SU-DHL-6 (cell line): ENCODE measurements around the gene C12orf43.

Experiments used
- H2AFZ ChIP-seq: fragments of 200-600 bp; sonication (generic); 2 replicates; pipeline ENCODE4 v1.6.1; 2014; ENCODE audit warnings: low read depth, mild to moderate bottlenecking, moderate library complexity, mixed read lengths, antibody characterized with exemption, low read length; ENCODE audit not compliant: severe bottlenecking
- H3F3A ChIP-seq: fragments of 200-600 bp; shearing (Covaris generic); 2 replicates; pipeline ENCODE4 v1.6.0; 2016; ENCODE audit warnings: antibody characterized with exemption, mild to moderate bottlenecking; ENCODE audit not compliant: insufficient read depth
- H3K27ac ChIP-seq: fragments of 200-600 bp; sonication (generic); 2 replicates; pipeline ENCODE4 v1.5.1; 2016; ENCODE audit warnings: low read depth, mild to moderate bottlenecking, low read length, moderate library complexity, mixed read lengths
- H3K27me3 ChIP-seq: fragments of 200-600 bp; sonication (generic), shearing (Covaris generic); 2 replicates; pipeline ENCODE4 v1.6.0; 2014; ENCODE audit warnings: mild to moderate bottlenecking, low read length
- H3K36me3 ChIP-seq: fragments of 200-600 bp; sonication (generic); 2 replicates; pipeline ENCODE4 v1.6.1; 2014; ENCODE audit warnings: mild to moderate bottlenecking, low read length, mixed read lengths
- H3K4me2 ChIP-seq: fragments of 300-600, 200-600 bp; shearing (Covaris generic), sonication (generic); 2 replicates; pipeline ENCODE4 v1.6.0; 2014; ENCODE audit warnings: low read length, low read depth, mild to moderate bottlenecking; ENCODE audit not compliant: poor library complexity, severe bottlenecking
- H3K4me3 ChIP-seq: fragments of 200-600 bp; sonication (generic); 2 replicates; pipeline ENCODE4 v1.5.1; 2014; ENCODE audit warnings: antibody characterized with exemption, low read length, mild to moderate bottlenecking, mixed read lengths; ENCODE audit not compliant: insufficient read depth, poor library complexity, severe bottlenecking
- H3K79me2 ChIP-seq: fragments of 200-600 bp; sonication (generic); 2 replicates; pipeline ENCODE4 v1.6.1; 2014; ENCODE audit warnings: mild to moderate bottlenecking, low read length, moderate library complexity; ENCODE audit not compliant: insufficient read depth
- H3K9ac ChIP-seq: fragments of 200-600 bp; sonication (generic); 2 replicates; pipeline ENCODE4 v1.7.0; 2014; ENCODE audit warnings: mild to moderate bottlenecking, low read length
- H3K9me2 ChIP-seq: fragments of 200-600 bp; sonication (generic); replicated peaks from 2 replicates; pipeline ENCODE4 v1.6.1; 2014; ENCODE audit warnings: low read length; ENCODE audit not compliant: insufficient read depth
- H3K9me3 ChIP-seq: fragments of 200-600 bp; sonication (generic); 2 replicates; pipeline ENCODE4 v1.6.1; 2014; ENCODE audit warnings: low read length, mixed read lengths; ENCODE audit not compliant: insufficient read depth
- H4K20me1 ChIP-seq: fragments of 200-600 bp; sonication (generic); 2 replicates; pipeline ENCODE4 v1.6.1; 2014; ENCODE audit warnings: low read depth, mild to moderate bottlenecking, antibody characterized with exemption, low read length, moderate library complexity, mixed read lengths
- EZH2phosphoT487 ChIP-seq: fragments of 200-600 bp; sonication (generic), shearing (Covaris generic); conservative IDR thresholded peaks from 2 replicates; pipeline ENCODE4 v1.6.1; 2018; ENCODE audit warnings: mild to moderate bottlenecking, antibody characterized with exemption, low read length, moderate library complexity, mixed read lengths
- TF ChIP-seq, protein P1 (sequence below): fragments of 200-600 bp; sonication (generic); IDR thresholded peaks from one replicate; pipeline ENCODE4 v1.5.1; 2017; ENCODE audit warnings: antibody characterized with exemption, mild to moderate bottlenecking, low read length, moderate library complexity; ENCODE audit not compliant: insufficient read depth, poor library complexity, severe bottlenecking

Gene C12orf43

DNA sequence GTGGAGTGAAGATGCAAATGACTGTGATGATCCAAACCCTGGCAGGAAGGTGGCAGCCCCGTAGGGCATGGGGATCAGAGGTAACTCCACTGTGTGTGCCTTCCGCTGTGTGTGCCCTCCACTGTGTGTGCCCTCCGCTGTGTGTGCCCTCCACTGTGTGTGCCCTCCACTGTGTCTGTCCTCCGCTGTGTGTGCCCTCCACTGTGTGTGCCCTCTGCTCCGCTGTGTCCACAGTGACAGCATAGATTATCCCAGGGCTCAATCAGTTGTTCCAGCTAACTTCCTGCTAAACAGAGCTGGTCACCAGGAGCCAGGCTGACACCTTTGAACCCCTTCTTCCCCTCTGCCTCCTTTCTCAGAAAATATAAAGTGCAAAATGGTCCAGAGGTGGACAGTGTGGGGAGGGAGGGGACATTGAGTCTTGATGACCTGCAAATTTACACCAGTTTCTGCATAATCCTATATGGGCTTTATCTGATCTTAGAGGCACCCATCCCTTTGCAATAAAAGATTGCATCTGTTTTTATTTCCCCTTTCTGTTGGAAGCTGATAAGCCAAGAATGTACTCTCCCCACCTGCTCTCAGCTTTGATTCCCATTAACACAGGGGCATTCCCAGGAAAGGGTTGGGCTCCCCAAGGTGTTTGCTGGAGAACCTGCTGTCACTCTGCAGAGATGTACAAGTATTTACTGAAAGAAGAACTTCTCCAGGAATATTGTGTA, 59.5 kb downstream of the C12orf43 start:
- H3K27me3 ChIP-seq = no peaks in the 10 kb centered on the region
- TF ChIP-seq EZH2phosphoT487 = no peak
- TF ChIP-seq, protein P1, sequence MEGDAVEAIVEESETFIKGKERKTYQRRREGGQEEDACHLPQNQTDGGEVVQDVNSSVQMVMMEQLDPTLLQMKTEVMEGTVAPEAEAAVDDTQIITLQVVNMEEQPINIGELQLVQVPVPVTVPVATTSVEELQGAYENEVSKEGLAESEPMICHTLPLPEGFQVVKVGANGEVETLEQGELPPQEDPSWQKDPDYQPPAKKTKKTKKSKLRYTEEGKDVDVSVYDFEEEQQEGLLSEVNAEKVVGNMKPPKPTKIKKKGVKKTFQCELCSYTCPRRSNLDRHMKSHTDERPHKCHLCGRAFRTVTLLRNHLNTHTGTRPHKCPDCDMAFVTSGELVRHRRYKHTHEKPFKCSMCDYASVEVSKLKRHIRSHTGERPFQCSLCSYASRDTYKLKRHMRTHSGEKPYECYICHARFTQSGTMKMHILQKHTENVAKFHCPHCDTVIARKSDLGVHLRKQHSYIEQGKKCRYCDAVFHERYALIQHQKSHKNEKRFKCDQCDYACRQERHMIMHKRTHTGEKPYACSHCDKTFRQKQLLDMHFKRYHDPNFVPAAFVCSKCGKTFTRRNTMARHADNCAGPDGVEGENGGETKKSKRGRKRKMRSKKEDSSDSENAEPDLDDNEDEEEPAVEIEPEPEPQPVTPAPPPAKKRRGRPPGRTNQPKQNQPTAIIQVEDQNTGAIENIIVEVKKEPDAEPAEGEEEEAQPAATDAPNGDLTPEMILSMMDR = no peak

DNA sequence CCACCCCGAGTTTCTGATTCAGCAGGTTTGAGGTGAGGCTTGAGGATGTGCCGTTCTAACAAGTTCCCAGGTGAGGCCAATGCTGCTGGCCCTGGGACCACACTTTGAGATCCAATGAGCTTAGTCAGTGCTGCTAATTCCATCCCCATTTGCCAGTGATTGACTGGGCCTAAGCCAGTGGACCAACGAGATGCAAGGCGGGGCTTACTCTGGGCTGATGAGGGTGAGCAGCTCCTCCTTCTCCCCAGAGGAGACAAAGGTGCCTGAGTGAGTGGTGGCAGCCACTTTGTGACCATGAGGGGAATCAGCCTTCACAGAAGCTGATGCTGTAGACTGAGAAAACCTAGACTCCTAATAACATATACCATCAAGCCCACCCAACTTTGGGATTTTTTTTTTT, 61.1 kb downstream of the C12orf43 start:
- no peak overlapping the region for H2AFZ ChIP-seq
- H3K4me2 ChIP-seq = no peak overlapping the region
- no peak overlapping the region for H3K9ac ChIP-seq
- no peak overlapping the region for H3K4me3 ChIP-seq
- no peak for TF ChIP-seq EZH2phosphoT487
- TF ChIP-seq, protein P1 = no peak
- no peaks in the 10 kb centered on the region for H3F3A ChIP-seq
- H3K27ac ChIP-seq = no peak overlapping the region
- no peaks in the 10 kb centered on the region for H3K9me3 ChIP-seq
- H3K79me2 ChIP-seq = no peaks in the 10 kb centered on the region
- no peaks in the 10 kb centered on the region for H3K9me2 ChIP-seq
- no peaks in the 10 kb centered on the region for H3K27me3 ChIP-seq
- H3K36me3 ChIP-seq = no peaks in the 10 kb centered on the region
- no peaks in the 10 kb centered on the region for H4K20me1 ChIP-seq

More for the DNA sequence above, 59.5 kb downstream of the C12orf43 start:
- H2AFZ ChIP-seq = no peak overlapping the region
- H3F3A ChIP-seq = no peaks in the 10 kb centered on the region
- no peak overlapping the region for H3K27ac ChIP-seq
- no peaks in the 10 kb centered on the region for H3K79me2 ChIP-seq
- no peak overlapping the region for H3K9ac ChIP-seq
- no peaks in the 10 kb centered on the region for H4K20me1 ChIP-seq
- H3K9me3 ChIP-seq = no peaks in the 10 kb centered on the region
- H3K9me2 ChIP-seq = no peaks in the 10 kb centered on the region
- no peak overlapping the region for H3K4me3 ChIP-seq
- H3K4me2 ChIP-seq = no peak overlapping the region
- H3K36me3 ChIP-seq = no peaks in the 10 kb centered on the region

- Histone ChIP-seq H3K9me2 (no peaks in the 10 kb centered on the region), H4K20me1 (no peaks in the 10 kb centered on the region), H3F3A (no peaks in the 10 kb centered on the region), H3K27me3 (no peaks in the 10 kb centered on the region), H3K4me3 (no peak overlapping the region), H3K36me3 (no peaks in the 10 kb centered on the region), H3K9me3 (no peaks in the 10 kb centered on the region), H2AFZ (no peak overlapping the region), H3K79me2 (no peaks in the 10 kb centered on the region), H3K27ac (no peak overlapping the region), H3K9ac (no peak overlapping the region), H3K4me2 (no peak overlapping the region)
- no peak for TF ChIP-seq EZH2phosphoT487
- TF ChIP-seq, protein P1 = no peak
Measured at GRCh38 chr12:120950807-120951206, 65.5 kb downstream of the C12orf43 start.
